Measurements from ENCODE around the gene ARID4B. TPM values are rescaled to one million over a fixed set of nuclear protein-coding genes. Genes with fewer than 3 reads are reported as not detected.
"Not testable (repeated sequence)": the region's sequence is repeated elsewhere in the genome, so short reads cannot be mapped to it uniquely, and the experiment has no call there.

Gene ARID4B
- total RNA-seq, 2 experiments from 2014 or later: 28.7 to 44.9 TPM

DNA sequence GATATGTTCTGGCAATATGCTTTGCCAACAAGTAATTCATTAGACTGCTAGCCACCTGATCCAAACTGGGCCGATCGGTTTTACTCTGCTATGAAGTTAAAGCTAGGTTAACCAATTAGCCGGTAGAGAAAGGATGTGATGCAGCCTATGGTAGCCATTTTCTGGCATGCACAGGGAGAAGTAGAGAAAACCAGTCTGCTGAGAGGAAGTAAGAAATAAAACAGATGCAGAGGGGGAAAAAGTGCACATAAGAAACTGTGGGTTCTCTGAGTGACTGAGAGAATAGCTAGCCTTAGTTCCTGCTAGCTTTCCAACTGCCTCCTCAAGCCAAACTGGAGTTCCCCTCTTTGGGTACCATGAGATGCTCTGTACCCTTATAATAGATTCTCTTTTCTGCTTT, 52.8 kb downstream of the ARID4B start:
- BruUV-seq (replicated peaks): no TSS peak
- no peak overlapping the region for H2AFZ ChIP-seq (ENCODE audit: low read length)
- no peaks in the 10 kb centered on the region for H3K9me3 ChIP-seq (ENCODE audit: low read length)
- H3K4me2 ChIP-seq (ENCODE audit: low read length): peak overlapping the region; percentile 64
- peaks cover 97% of the 10 kb centered on the region for H3K79me2 ChIP-seq (ENCODE audit: insufficient read depth, low read depth, low read length)
- H3K4me1 ChIP-seq (ENCODE audit: insufficient read depth, low read length, poor library complexity, severe bottlenecking): peaks cover 27% of the 10 kb centered on the region
- DNase-seq (ENCODE audit: low spot score): peak; percentile 69
- H3K4me3 ChIP-seq (ENCODE audit: low read depth, low read length, poor library complexity, severe bottlenecking): no peak overlapping the region
- ChIA-PET POLR2A (interaction anchor here (0.7 to 2.4 kb wide), 11 partner anchors 9 to 949 kb away, joined by 3 to 7 read pairs (median 4); no protein-coding TSS in a partner anchor), CTCF (ENCODE audit: unreplicated experiment) (no interaction called here)
- H4K20me1 ChIP-seq (ENCODE audit: insufficient read depth, low read length): 0 out of 2 replicates have a peak, but pooled peaks cover 10% of the 10 kb centered on the region
- no peaks in the 10 kb centered on the region for H3K9me2 ChIP-seq (ENCODE audit: insufficient read depth, low read length)
- peak overlapping the region; percentile 58 for H3K27ac ChIP-seq (ENCODE audit: low read depth, low read length, poor library complexity, severe bottlenecking)
- no peaks in the 10 kb centered on the region for H3K36me3 ChIP-seq (ENCODE audit: insufficient read depth, low read length)
- intact Hi-C loops (cut with micrococcal nuclease; ENCODE audit: unreplicated experiment): no loop called here
- TF ChIP-seq, protein P1, sequence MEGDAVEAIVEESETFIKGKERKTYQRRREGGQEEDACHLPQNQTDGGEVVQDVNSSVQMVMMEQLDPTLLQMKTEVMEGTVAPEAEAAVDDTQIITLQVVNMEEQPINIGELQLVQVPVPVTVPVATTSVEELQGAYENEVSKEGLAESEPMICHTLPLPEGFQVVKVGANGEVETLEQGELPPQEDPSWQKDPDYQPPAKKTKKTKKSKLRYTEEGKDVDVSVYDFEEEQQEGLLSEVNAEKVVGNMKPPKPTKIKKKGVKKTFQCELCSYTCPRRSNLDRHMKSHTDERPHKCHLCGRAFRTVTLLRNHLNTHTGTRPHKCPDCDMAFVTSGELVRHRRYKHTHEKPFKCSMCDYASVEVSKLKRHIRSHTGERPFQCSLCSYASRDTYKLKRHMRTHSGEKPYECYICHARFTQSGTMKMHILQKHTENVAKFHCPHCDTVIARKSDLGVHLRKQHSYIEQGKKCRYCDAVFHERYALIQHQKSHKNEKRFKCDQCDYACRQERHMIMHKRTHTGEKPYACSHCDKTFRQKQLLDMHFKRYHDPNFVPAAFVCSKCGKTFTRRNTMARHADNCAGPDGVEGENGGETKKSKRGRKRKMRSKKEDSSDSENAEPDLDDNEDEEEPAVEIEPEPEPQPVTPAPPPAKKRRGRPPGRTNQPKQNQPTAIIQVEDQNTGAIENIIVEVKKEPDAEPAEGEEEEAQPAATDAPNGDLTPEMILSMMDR (conservative IDR thresholded peaks at IDR 0.05; ENCODE audit: low read length): no peak
- no peak for TF ChIP-seq EZH2phosphoT487 (IDR thresholded peaks at IDR 0.05; ENCODE audit: borderline replicate concordance, low read depth, low read length)

DNA sequence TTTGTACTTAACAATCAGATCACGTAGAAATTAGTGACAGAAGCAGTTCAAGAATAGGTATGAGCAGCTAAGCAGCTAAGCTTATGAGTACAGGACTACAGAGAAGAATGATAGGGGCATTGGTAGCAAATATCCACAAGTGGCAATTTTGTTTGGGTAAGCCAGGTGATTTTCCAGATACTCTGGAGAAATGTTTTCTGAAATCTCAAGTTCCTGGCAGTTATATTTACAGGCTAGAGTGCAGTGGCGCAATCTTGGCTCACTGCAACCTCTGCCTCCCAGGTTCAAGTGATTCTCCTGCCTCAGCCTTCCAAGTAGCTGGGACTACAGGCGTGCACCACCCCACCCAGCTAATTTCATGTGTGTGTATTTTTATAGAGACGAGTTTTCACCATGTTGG, 55.1 kb downstream of the ARID4B start:
- ChIA-PET POLR2A (interaction anchor here (0.6 to 1.5 kb wide), 7 partner anchors 9 to 182 kb away, joined by 3 to 6 read pairs (median 3); no protein-coding TSS in a partner anchor), CTCF (ENCODE audit: unreplicated experiment) (no interaction called here)
- H3K9me2 ChIP-seq (ENCODE audit: insufficient read depth, low read length): no peaks in the 10 kb centered on the region
- H3K27ac ChIP-seq (ENCODE audit: low read depth, low read length, poor library complexity, severe bottlenecking): no peak overlapping the region
- intact Hi-C loops (cut with micrococcal nuclease; ENCODE audit: unreplicated experiment): no loop called here
- no peak overlapping the region for H3K4me2 ChIP-seq (ENCODE audit: low read length)
- no peaks in the 10 kb centered on the region for H3K9me3 ChIP-seq (ENCODE audit: low read length)
- no peak for DNase-seq (ENCODE audit: low spot score)
- H2AFZ ChIP-seq (ENCODE audit: low read length): no peak overlapping the region
- peaks cover 98% of the 10 kb centered on the region for H3K79me2 ChIP-seq (ENCODE audit: insufficient read depth, low read depth, low read length)
- H3K4me3 ChIP-seq (ENCODE audit: low read depth, low read length, poor library complexity, severe bottlenecking): no peak overlapping the region
- 0 out of 2 replicates have a peak, but pooled peaks cover 10% of the 10 kb centered on the region for H4K20me1 ChIP-seq (ENCODE audit: insufficient read depth, low read length)
- H3K4me1 ChIP-seq (ENCODE audit: insufficient read depth, low read length, poor library complexity, severe bottlenecking): peaks cover 27% of the 10 kb centered on the region
- H3K36me3 ChIP-seq (ENCODE audit: insufficient read depth, low read length): no peaks in the 10 kb centered on the region; the same call in 1 of the 2 replicates
- TF ChIP-seq, protein P1 (conservative IDR thresholded peaks at IDR 0.05; ENCODE audit: low read length): no peak
- no peak for TF ChIP-seq EZH2phosphoT487 (IDR thresholded peaks at IDR 0.05; ENCODE audit: borderline replicate concordance, low read depth, low read length)
- no TSS peak for BruUV-seq (replicated peaks)

DNA sequence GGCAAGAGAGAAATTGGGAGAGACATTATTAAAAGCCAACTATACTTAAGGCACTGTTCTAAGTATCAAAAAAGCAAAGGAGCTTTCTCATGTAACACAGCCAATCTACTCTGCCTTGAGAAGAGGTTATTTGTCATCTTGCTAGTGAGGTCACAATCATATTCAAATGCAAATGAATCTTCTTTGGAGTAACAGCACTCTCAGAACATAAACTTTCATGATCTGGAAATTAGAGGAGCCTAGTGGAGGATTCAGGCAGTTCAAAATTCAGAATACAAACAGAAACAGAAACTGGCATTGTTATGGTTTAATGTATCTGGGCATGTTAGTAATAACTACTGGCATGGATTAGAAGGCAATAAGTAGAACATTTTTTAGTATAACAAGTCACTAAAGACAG, 57.4 kb downstream of the ARID4B start:
- H4K20me1 ChIP-seq (ENCODE audit: insufficient read depth, low read length): peaks cover 14% of the 10 kb centered on the region; the same call in 1 of the 2 replicates
- ChIA-PET POLR2A (interaction anchor here (1.0 to 1.9 kb wide), 2 partner anchors 9 to 10 kb away, joined by 3 to 7 read pairs; no protein-coding TSS in a partner anchor), CTCF (ENCODE audit: unreplicated experiment) (no interaction called here)
- TF ChIP-seq, protein P1 (conservative IDR thresholded peaks at IDR 0.05; ENCODE audit: low read length): no peak
- no peak for TF ChIP-seq EZH2phosphoT487 (IDR thresholded peaks at IDR 0.05; ENCODE audit: borderline replicate concordance, low read depth, low read length)
- H3K4me2 ChIP-seq (ENCODE audit: low read length): no peak overlapping the region
- no peak overlapping the region for H3K27ac ChIP-seq (ENCODE audit: low read depth, low read length, poor library complexity, severe bottlenecking)
- no peaks in the 10 kb centered on the region; the same call in 1 of the 2 replicates for H3K36me3 ChIP-seq (ENCODE audit: insufficient read depth, low read length)
- no peak overlapping the region for H3K4me3 ChIP-seq (ENCODE audit: low read depth, low read length, poor library complexity, severe bottlenecking)
- peaks cover 16% of the 10 kb centered on the region for H3K4me1 ChIP-seq (ENCODE audit: insufficient read depth, low read length, poor library complexity, severe bottlenecking)
- DNase-seq (ENCODE audit: low spot score): no peak
- no peaks in the 10 kb centered on the region for H3K9me3 ChIP-seq (ENCODE audit: low read length)
- H3K9me2 ChIP-seq (ENCODE audit: insufficient read depth, low read length): no peaks in the 10 kb centered on the region
- no peak overlapping the region for H2AFZ ChIP-seq (ENCODE audit: low read length)
- no TSS peak for BruUV-seq (replicated peaks)
- intact Hi-C loops (cut with micrococcal nuclease; ENCODE audit: unreplicated experiment): no loop called here
- H3K79me2 ChIP-seq (ENCODE audit: insufficient read depth, low read depth, low read length): peaks cover 99% of the 10 kb centered on the region

DNA sequence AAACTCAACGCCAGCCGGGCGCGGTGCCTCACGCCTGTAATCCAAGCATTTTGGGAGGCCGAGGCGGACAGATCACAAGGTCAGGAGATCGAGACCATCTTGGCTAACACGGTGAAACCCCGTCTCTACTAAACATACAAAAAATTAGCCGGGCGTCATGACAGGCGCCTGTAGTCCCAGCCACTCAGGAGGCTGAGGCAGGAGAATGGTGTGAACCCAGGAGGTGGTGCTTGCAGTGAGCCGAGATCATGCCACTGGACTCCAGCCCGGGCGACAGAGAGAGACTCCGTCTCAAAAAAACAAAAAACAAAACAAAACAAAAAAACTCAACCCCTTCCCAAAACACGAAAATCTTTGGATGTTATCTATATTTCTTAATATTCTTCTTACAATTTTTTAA, 58.0 kb downstream of the ARID4B start:
- H3K9me3 ChIP-seq (ENCODE audit: low read length); DNase-seq (ENCODE audit: low spot score); H3K36me3 ChIP-seq (ENCODE audit: insufficient read depth, low read length); BruUV-seq (replicated peaks); intact Hi-C loops (cut with micrococcal nuclease; ENCODE audit: unreplicated experiment); H3K27ac ChIP-seq (ENCODE audit: low read depth, low read length, poor library complexity, severe bottlenecking); H3K4me2 ChIP-seq (ENCODE audit: low read length); H2AFZ ChIP-seq (ENCODE audit: low read length); H3K4me3 ChIP-seq (ENCODE audit: low read depth, low read length, poor library complexity, severe bottlenecking); CTCF ChIA-PET (ENCODE audit: unreplicated experiment); H3K9me2 ChIP-seq (ENCODE audit: insufficient read depth, low read length): not testable (repeated sequence)
- Histone ChIP-seq H4K20me1 (ENCODE audit: insufficient read depth, low read length) (peaks cover 14% of the 10 kb centered on the region; the same call in 1 of the 2 replicates), H3K4me1 (ENCODE audit: insufficient read depth, low read length, poor library complexity, severe bottlenecking) (peaks cover 10% of the 10 kb centered on the region), H3K79me2 (ENCODE audit: insufficient read depth, low read depth, low read length) (peaks cover 98% of the 10 kb centered on the region)
- POLR2A ChIA-PET: interaction anchor here (1.0 to 1.9 kb wide), 3 partner anchors 9 to 30 kb away, joined by 3 to 7 read pairs (median 3); no protein-coding TSS in a partner anchor
